Astrocyte of the cerebellum (primary cell): ENCODE data around the gene GRK3.

Experiments
- DNase-seq: peaks from one replicate; pipeline ENCODE4 v3.0.0-alpha.2; 2011; ENCODE audit warnings: low read depth
- H3K4me3 ChIP-seq: 2 replicates; pipeline ENCODE4 v1.5.1; 2011; ENCODE audit warnings: mild to moderate bottlenecking, low read depth, low read length, moderate library complexity
- CTCF ChIP-seq: IDR thresholded peaks from 2 replicates; pipeline ENCODE4 v1.5.1; 2012; ENCODE audit warnings: low read length, low read depth, moderate library complexity, mild to moderate bottlenecking; ENCODE audit errors: missing control alignments
- in situ Hi-C: cut with HindIII; loops from 2 replicates; pipeline ENCODE4 v1.10.0; 2017; ENCODE audit warnings: low sequenced_read_pairs

GRK3 gene

GRCh38 chr22:25729016-25729995, 164.8 kb downstream of the GRK3 start:
- in situ Hi-C loops: no loop called here
- TF ChIP-seq CTCF: no peak
- H3K4me3 ChIP-seq: no peak overlapping the region
- DNase-seq: no peak

- H3K4me3 ChIP-seq: no peak overlapping the region
- no peak for DNase-seq
- in situ Hi-C loops: no loop called here
- no peak for TF ChIP-seq CTCF
Measured at GRCh38 chr22:25735650-25736049, 171.2 kb downstream of the GRK3 start.

GRCh38 chr22:25736378-25737011, 172.0 kb downstream of the GRK3 start:
- in situ Hi-C loops: no loop called here
- no peak overlapping the region for H3K4me3 ChIP-seq
- no peak for TF ChIP-seq CTCF
- no peak for DNase-seq

GRCh38 chr22:25739659-25740344, 175.3 kb downstream of the GRK3 start:
- in situ Hi-C loops: no loop called here
- TF ChIP-seq CTCF: no peak

GRCh38 chr22:25741692-25742626, 177.5 kb downstream of the GRK3 start, which contains the start of gene MYO18B:
Gene MYO18B, plus strand, starts transcription at chr22:25742188. Its CDS starts 18,905 bp downstream, at chr22:25761093.
- no peak for DNase-seq
- in situ Hi-C loops: no loop called here
- H3K4me3 ChIP-seq: no peak within 1 kb of the TSS
- TF ChIP-seq CTCF: no peak

More at GRCh38 chr22:25739659-25740344, 175.3 kb downstream of the GRK3 start:
- no peak overlapping the region for H3K4me3 ChIP-seq
- DNase-seq: no peak
